RCC 7860 (cell line): ENCODE data around the gene TXNDC12.
"Not testable (repeated sequence)": the region's sequence is repeated elsewhere in the genome, so short reads cannot be mapped to it uniquely, and the experiment has no call there.

Source experiments
- DNase-seq: peaks from one replicate; pipeline ENCODE4 v3.0.0-alpha.2; 2015; ENCODE audit warnings: low spot score
- FAIRE-seq: peaks from 2 replicates; lab custom pipeline; 2012; peaks lifted over from hg19 to GRCh38; lab: Jason Lieb, UNC

Gene TXNDC12

GRCh38 chr1:52055066-52055865, at the start of gene TXNDC12:
Gene TXNDC12 (minus strand): TSS chr1:52055191. CDS start chr1:52055096, 95 bp downstream.
- FAIRE-seq: peak; percentile 66

GRCh38 chr1:52102336-52103013, 47.5 kb upstream of the TXNDC12 start:
- FAIRE-seq: no peak
- no peak for DNase-seq

More at GRCh38 chr1:52055066-52055865, at the start of gene TXNDC12:
- peak; percentile 85 for DNase-seq

- DNase-seq: no peak
These were observed 43.3 kb upstream of the TXNDC12 start for GRCh38 chr1:52098139-52098871.

GRCh38 chr1:52096216-52096615, 41.2 kb upstream of the TXNDC12 start:
- no peak for FAIRE-seq
- no peak for DNase-seq

More at GRCh38 chr1:52098139-52098871, 43.3 kb upstream of the TXNDC12 start:
- FAIRE-seq: no peak

GRCh38 chr1:52094300-52094699, 39.3 kb upstream of the TXNDC12 start:
- FAIRE-seq, DNase-seq: not testable (repeated sequence)

- FAIRE-seq, DNase-seq: not testable (repeated sequence)
These were observed 32.9 kb upstream of the TXNDC12 start for GRCh38 chr1:52087892-52088291.

- DNase-seq (no peak), FAIRE-seq (no peak)
These were observed 25.0 kb upstream of the TXNDC12 start for GRCh38 chr1:52080014-52080415.

- FAIRE-seq, DNase-seq: not testable (repeated sequence)
These were observed 22.3 kb upstream of the TXNDC12 start for GRCh38 chr1:52077277-52077676.

GRCh38 chr1:52072291-52072690, 17.3 kb upstream of the TXNDC12 start:
- no peak for DNase-seq
- FAIRE-seq: no peak

GRCh38 chr1:52070704-52071103, 15.7 kb upstream of the TXNDC12 start:
- DNase-seq: no peak
- FAIRE-seq: no peak

GRCh38 chr1:52063192-52063591, 8.2 kb upstream of the TXNDC12 start:
- no peak for DNase-seq
- FAIRE-seq: no peak

- DNase-seq (no peak), FAIRE-seq (no peak)
These were observed 5.8 kb upstream of the TXNDC12 start for GRCh38 chr1:52060822-52061221.

- FAIRE-seq (no peak), DNase-seq (no peak)
These were observed 4.9 kb upstream of the TXNDC12 start for GRCh38 chr1:52059888-52060287.

- FAIRE-seq (peak; percentile 69), DNase-seq (peak; percentile 26)
These were observed 4.3 kb upstream of the TXNDC12 start for GRCh38 chr1:52059321-52059720.

- no peak for FAIRE-seq
- no peak for DNase-seq
These were observed 3.0 kb upstream of the TXNDC12 start for GRCh38 chr1:52057876-52058415.

GRCh38 chr1:52057255-52057654, 2.3 kb upstream of the TXNDC12 start:
- FAIRE-seq (no peak), DNase-seq (no peak)

- FAIRE-seq (no peak), DNase-seq (peak; percentile 40)
These were observed 1.9 kb upstream of the TXNDC12 start for GRCh38 chr1:52056937-52057231.

- DNase-seq: peak; percentile 86
- peak; percentile 65 for FAIRE-seq
These were observed 1.4 kb upstream of the TXNDC12 start, which contains the start of gene BTF3L4 for GRCh38 chr1:52056163-52056936. Gene BTF3L4 (plus strand): TSS chr1:52056295. CDS start chr1:52059848, 3,553 bp downstream.

- FAIRE-seq: no peak
- no peak for DNase-seq
These were observed 823 bp upstream of the TXNDC12 start for GRCh38 chr1:52055866-52056162.

- FAIRE-seq (no peak), DNase-seq (no peak)
These were observed 410 bp downstream of the TXNDC12 start for GRCh38 chr1:52054496-52055065.
